ENCODE measurements around the gene MDH1. TPM values are rescaled to one million over a fixed set of nuclear protein-coding genes. Genes with fewer than 3 reads are reported as not detected.

The MDH1 gene
- polyA plus RNA-seq, 1 donor from 2014 or later = 511 TPM

DNA sequence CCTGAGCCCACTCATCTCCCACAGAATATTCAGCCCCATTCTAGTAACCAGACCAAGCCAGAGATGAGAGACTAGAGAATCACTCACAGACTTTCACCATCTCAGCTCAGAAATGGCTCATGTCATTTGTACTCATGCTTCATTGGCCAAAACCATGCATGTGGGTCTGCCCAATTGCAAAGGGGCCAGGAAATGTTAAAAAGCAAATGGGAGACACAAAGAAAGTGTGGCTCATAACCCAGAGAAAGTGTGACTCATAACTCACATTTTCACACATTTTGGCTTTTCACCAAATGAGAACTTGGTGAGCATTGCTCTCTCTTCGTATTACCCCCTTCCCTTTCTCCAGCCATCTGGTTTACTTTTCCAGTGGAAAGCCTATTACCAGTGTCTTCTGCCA lies 66.2 kb downstream of the MDH1 start:
- no peak overlapping the region for H2AFZ ChIP-seq (ENCODE audit: low read depth, low read length)

More for the DNA sequence above, 66.2 kb downstream of the MDH1 start:
- Histone ChIP-seq H3K27ac (ENCODE audit: low read length) (no peak overlapping the region), H3K9me2 (ENCODE audit: insufficient read depth, low read length) (no peaks in the 10 kb centered on the region), H3F3A (ENCODE audit: insufficient read depth, low read length, poor library complexity, severe bottlenecking) (no peaks in the 10 kb centered on the region), H3K4me3 (ENCODE audit: low read length) (no peak overlapping the region), H3K36me3 (ENCODE audit: insufficient read depth, low read length) (no peaks in the 10 kb centered on the region), H4K20me1 (ENCODE audit: insufficient read depth) (no peaks in the 10 kb centered on the region), H3K9me3 (ENCODE audit: low read length) (no peaks in the 10 kb centered on the region), H3K27me3 (ENCODE audit: insufficient read depth, low read depth, low read length) (no peaks in the 10 kb centered on the region), H3K9ac (ENCODE audit: low read length) (no peak overlapping the region), H3K4me2 (ENCODE audit: low read length) (no peak overlapping the region), H3K79me2 (replicated peaks; ENCODE audit: insufficient read depth, low read length) (no peaks in the 10 kb centered on the region)
- TF ChIP-seq TAF1 (IDR thresholded peaks at IDR 0.05; ENCODE audit: low read depth) (no peak), EP300 (conservative IDR thresholded peaks at IDR 0.05; ENCODE audit: poor library complexity, severe bottlenecking) (no peak), EZH2 (IDR thresholded peaks at IDR 0.05; ENCODE audit: borderline replicate concordance, insufficient read depth, low read length, poor library complexity, severe bottlenecking) (no peak), SMC3 (conservative IDR thresholded peaks at IDR 0.05; ENCODE audit: poor library complexity) (no peak), RAD21 (conservative IDR thresholded peaks at IDR 0.05) (no peak)

Other genes starting within 250 kb of the MDH1 start
- 5.8 and 8.9 TPM in 2 replicates for gene WDPCP, start 486 bp upstream of the MDH1 start, polyA plus RNA-seq